Renal cortical epithelial cell (primary cell): Measurements from ENCODE around the gene ADAMTS17. TPM values are rescaled to one million over a fixed set of nuclear protein-coding genes. Genes with fewer than 3 reads are reported as not detected.

Experiments
- DNase-seq: peaks from one replicate; pipeline ENCODE4 v3.0.0-alpha.2; 2011; ENCODE audit warnings: low read depth
- total RNA-seq: library from RNA; depleted of rRNA; stranded (reverse); fragments of >200 nt; gene quantifications from 2 replicates; pipeline ENCODE4 v1.2.3, GENCODE V29; 2014

The ADAMTS17 gene
- total RNA-seq, 1 donor from 2014 or later, result 1.5 TPM

DNA sequence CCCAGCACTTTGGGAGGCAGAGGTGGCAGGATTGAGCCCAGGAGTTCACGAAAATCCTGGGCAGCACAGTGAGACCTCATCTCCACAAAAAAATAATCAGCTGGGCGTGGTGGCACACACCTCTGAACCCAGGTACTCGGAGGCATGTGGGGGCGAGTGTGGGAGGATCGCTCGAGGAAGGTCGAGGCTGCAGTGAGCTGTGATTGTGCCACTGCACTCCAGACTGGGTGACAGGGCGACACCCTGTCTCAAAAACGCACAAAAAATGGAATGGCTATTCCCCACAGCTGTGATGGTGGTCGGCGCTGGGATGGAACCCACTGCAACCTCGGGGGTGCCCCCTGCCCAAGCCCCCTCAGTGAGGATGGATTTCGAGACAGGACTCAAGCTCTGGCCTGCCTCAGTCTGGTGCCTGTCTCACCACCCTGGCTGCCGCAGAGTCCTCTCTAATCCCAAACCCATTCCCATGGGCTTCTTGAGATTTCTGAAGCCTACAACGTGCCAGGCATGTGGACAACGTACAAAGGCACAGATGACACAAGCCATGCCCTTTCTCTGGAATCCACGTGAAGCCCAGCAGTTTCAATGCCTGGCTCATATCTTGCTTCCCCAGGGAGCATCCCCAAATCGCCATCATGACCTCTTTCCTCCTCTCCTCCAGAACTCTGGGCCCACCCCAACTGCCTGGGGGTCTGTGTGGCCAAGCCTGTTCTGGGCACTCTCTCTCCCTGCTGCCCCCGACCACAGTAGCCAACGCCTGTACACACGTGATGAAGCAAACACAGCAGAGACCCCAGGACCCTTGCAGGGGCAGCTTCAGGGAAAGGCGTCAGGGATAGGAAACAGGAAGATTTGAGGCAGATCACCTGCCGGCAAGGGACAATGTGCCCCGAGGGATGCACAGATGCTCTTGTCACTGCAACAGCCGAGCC lies 32.4 kb downstream of the ADAMTS17 start:
- DNase-seq, result no peak

DNA sequence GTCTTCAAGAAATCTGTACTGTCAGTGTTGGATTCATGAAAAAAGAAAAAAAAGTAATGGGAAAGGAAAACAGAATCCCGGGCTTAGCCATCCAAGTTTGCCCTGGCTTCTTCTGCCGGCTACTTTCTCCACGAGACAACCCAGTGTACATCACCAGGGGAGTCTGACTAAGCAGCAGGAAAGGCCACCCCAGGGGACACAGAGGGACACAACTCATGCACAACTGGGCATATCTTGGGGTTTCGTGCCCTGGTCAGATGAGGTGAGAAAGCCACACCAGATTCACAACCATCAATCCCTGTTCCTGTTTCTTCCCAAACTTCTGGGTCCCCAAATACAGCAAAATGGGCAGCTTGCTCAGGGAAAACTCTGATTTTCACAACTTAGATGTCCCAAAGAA lies 33.2 kb downstream of the ADAMTS17 start:
- DNase-seq, result no peak

DNA sequence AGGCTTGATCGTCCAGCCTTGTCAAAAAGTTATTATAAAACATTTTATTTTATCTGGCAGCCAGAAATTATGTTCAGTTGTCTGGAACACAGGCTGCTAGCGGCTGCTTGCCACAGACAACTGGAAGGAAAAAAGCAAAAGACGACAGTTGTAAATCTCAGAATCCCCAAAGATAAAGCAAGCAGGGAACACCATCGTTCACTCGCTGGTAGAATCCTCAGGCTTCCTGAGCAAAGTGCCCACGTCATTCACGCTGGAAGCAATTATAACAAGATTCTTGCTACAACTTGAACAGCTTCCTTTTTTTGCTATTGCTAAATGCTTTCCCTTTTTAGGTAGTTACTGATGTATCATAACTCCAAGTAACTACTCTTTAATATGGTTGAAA lies 33.6 kb downstream of the ADAMTS17 start:
- no peak for DNase-seq

DNA sequence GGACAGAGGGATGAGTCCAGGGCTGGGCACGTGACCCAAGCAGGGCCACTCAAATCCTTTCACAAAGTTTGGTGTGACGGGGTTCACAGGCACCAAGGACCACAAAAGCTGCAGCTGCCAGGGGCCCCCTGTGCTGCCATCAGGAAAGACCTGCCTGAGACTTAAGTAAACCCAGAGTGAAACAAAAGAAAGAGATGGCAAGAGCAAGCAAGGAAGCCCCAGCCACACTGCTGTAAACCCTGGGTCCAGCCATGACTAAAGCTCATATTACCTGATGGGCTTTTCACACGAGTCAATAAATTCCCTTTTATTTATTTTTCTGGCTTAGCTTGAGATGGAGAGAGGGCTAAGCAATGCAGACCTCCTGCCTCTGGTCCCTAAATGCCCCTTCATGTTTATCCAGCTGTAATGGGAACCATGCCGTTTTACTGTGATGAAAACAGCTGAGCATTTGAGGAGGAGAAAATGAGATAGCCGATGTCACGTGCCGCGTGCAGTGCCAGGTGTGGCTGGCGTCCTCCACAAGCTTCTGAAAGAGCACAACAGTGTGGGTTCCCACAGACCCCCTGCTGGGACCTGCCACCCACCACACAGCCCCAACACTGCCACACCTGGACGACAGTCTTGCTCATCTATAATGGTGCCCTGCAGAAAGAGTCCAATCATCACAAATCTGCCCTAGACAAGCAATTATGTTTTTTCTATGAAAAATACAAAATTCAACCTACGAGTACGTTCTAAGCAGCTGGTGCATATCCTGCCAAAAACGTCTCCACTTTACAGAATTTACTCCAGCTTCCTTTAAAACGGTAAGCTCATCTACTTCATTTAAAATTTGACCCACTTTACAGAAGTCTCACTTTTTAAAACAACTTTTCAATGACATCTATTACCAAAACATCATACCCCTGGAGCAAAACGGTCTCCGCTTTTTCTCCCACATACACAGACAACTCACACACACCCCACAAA lies 34.2 kb downstream of the ADAMTS17 start:
- DNase-seq, result no peak

DNA sequence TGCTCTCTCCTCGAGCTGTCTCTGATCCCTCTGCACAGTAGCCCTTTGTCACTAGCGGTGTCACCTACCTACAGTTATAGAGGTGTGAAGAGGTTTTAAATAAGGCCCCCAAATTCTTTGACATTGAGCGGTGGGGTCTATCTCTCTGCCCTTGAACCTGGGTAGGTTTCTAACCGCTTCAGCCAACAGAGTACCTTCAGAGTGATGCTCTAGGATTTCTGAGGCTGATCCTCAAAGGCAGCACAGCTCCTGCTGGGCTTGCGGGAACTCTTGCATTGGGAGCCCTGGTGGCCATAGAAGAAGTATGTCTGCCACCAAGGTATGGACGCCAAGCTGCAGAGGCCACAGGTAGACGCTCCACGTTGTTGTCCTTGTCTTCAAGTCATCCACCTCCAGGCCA lies 35.7 kb downstream of the ADAMTS17 start:
- no peak for DNase-seq

DNA sequence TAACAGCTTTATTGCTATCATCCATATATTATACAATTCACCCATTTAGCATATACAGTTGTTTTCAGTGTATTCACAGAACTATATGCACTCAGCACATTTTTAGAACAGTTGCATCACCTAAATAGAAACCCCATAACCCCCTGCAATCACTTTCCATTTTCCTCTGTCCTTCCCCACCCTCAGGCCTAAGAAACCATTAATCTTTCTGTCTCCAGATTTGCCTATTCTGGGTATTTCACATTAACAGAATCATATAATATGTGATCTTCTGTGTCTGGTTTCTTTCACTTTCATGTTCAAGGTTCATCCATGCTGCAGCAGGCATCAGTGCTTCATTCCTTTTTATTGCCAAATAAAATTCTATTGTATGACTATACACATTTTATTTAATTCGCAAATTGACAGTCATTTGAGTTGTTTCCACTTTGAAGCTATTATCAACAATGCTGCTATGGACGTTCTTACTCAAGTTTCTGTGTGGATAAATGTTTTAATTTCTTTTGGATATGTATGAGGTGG lies 39.8 kb downstream of the ADAMTS17 start:
- DNase-seq, result no peak

DNA sequence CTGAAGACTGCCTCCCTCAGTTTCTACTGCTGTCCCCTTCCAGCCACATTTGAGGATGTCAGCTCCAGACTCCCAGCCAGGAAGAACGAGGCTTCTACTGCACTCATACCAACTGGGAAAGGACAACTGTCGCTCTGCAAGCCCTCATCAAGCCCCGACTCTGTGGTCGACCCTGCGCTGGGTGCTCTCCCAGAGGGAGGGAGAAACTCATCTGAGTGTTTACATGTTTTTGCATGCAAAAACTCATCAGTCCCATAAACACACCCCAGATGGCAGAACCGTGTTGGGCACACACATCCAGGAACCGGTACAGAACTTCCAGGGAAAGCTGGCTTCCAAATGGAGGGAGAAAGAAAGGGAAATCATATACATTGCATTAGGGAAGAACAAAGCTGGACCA lies 43.5 kb downstream of the ADAMTS17 start:
- no peak for DNase-seq

DNA sequence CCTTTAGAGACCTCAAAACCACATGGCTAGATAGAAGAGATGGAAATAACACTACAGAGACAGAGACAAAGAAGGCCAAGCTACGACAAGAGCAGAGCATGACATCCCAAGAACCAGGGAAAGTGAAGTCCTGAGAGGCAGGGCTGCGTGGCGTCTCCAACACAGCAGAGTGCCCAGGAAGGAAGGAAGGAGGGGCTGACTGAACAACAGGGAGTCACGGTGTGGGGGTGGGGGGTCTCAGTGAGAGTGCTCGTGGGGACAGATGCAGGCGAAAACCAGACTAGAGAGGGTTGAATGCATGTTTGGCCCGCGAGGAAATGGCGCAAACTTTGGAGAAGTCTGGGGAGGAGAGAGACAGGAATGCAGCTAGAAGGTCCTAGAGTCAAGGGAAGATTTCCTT lies 44.0 kb downstream of the ADAMTS17 start:
- no peak for DNase-seq

DNA sequence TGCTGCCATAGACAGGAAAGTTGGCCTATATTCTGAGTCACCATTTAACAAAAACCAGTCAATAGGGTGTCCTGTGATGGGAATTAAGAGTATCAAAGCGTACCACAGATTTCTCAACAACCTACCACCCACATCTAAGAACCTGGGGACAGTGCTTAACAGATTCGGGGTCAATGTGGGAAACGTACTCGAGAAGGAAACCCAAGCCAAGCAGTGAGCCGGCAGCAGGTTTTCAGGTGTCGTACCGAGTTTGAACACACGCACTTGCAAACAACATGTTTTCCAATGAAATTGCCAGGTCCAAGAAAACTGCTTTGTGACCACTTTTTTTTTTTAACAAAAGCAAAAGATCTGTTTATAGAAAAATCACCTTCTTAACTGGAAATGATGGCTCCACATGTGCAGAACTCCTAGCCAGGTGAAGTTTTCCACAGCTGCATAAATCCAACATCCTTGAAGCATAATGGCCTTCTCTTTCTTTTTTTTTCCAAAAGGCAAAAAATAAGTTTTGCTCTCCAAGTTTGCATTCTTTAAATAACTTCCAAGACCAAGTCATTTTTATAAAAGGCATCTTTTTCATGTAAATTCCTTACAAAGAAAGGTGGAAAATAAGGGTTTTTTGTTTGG lies 45.7 kb downstream of the ADAMTS17 start:
- no peak for DNase-seq

DNA sequence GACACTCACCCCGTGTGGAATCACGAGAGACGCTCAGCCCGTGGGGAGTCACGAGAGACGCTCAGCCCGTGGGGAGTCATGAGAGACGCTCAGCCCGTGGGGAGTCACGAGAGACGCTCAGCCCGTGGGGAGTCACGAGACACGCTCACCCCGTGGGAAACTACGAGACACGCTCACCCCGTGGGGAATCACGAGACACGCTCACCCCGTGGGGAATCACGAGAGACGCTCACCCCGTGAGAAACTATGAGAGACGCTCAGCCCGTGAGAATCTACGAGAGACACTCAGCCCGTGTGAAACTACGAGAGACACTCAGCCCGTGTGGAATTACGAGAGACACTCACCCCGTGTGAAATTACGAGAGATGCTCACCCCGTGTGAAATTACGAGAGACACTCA lies 49.8 kb downstream of the ADAMTS17 start:
- DNase-seq, result no peak

DNA sequence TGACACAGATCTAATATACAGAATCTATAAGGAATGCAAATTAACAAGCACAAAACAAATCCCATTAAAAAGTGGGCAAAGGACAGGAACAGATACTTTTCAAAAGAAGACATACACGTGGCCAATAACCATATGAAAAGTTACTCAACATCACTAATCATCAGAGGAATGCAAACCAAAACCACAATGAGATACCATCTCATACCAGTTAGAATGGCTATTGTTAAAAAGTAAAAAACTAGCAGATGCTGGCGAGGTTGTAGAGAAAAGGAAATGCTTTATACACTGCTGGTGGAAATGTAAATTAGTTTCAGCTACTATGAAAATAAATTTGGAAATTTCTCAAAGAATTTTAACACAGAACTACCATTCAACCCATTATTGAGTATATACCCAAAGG lies 50.7 kb downstream of the ADAMTS17 start:
- peak; percentile 51 for DNase-seq

DNA sequence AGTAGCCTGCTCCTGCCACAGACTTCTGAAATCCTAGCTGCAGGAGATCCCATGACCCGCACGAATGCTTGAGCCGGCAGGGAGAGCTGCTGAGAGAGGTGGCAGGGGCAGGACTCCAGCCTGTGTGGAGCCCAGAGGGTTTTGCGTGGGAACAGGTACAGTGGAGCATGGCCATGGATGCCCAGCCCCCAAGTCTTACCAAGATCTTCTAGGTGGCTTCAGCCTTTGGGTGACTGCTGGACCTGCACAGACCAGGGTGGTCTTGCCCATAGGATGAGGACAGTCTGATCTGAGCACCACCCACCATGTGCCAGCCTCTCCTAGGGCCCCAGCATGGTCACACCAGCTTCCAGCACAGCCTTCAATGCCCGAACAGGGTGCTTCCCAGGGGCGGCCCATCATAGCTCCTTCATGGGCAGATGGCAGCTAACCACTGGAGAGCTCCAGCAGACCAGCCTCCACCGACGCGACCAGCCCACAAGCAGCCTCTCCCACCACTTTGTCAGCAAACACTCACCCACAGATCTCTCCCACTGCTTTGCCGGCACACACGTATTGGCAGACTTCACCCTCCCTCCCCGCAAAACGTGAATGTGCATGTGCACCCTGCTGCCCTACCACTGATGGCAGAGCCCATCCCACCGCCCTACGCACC lies 56.0 kb downstream of the ADAMTS17 start:
- DNase-seq, result no peak

DNA sequence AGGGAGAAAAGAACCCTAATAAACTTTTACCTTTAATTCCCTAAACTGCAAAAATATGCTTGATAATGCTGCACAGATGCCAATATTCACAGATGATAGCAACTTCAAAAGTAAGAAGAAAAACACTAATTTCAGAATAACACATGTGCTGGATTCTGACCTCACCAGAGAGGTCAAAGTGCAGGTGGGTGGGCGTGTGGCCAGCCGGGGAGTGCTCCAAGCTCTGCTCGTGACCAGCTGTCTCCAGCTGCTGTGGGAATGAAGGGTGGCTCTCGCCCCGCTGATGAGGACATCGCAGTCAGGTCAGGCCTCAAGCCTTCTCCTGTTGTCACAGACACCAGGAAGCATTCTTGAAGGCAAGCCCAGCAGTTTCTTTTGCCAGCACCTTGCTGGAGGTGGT lies 57.1 kb downstream of the ADAMTS17 start:
- DNase-seq, result no peak

DNA sequence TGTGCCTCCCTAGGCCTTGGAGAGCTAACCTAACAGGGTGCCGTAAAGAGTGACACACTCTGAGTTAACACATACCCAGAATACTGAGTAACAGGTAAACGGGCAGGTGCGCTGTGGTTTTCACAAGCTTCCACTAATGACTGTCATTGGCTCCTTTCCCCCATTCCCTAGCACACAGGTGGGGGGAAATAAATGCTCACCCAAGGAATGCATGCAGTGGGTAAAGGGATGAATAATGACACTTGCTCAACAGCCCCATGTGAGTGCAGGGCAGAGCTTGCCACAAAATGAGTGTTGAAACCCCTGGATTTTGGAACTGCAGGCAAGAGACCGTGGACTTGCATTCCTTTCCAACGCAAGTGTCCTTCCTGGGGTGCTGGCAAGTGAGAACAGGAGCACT lies 57.6 kb downstream of the ADAMTS17 start:
- DNase-seq, result peak; percentile 20

DNA sequence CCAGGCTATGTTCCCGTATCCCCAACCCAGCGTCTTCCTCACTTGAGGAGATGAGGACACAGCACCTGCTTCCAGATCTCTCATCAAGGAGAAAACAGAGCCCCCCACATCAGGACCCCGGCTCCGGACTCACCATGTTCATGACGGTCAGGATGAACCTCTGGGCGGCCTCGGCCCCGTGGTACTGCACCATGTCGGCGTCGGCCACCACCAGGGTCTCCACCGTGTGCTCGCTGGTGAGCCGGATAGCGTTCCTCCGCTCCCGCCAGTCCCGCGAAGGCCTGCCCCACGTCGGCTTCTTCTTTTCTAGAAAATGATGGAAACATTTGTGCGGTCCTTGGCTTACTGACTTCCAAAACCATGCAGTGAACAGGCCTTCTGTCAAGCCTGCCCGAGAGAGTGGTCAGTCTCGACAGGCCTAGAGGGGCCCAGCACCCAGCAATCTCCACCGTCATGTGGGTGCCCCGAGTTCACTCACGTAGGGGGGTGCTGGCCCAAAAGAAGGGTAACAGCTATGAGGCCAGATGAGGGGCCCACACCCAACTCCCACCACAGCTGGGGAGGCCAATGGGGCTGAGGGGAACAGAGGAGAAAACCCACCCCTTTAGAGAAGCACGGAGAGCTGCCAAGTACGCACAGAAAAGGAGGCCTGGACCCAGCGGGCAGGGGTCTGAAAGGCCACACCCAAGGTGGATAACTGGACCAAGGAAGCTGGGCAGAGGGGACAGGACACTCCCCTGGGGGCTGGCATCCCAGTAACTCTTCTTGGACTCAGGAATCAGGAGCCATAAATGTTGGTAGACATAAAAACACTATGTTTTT lies 60.5 kb downstream of the ADAMTS17 start:
- no peak for DNase-seq

DNA sequence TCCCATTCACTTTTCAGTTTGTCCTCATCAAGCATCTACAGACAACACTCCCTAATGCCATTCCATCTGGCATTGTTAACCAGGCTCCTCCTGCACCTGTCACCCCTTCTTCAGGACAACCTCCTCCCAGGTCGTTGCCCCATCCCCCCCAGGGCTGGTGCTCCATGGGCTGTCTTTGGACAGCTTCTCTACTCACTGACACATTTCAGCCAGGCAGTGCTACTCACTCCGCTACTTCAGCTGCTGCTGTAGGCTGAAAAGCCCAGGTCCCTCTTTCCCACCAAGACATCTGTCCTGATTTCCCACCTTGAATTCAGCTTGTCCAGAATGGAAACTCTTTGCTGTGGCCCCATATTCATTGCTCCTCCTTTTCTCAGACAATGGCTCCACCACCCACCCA lies 61.9 kb downstream of the ADAMTS17 start:
- no peak for DNase-seq

DNA sequence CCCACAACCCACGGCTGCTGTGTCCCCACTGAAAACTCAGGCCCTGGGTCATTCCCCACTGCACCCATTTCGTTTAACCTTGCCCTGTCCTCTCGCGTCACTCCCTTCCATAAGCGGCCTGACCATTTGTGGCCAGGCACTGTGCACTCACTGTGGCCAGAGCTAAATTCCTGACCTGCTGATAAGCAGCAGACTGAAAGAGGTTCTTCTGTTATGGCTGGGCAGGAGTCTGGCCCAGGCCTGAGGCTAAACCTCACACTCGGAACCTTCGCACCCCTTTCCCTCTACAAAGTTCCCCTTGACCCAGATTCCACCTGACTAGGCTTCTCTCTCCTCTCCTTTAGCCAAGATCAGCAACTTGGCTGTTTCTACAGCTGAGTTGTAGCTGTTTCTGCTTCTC lies 62.3 kb downstream of the ADAMTS17 start:
- no peak for DNase-seq

DNA sequence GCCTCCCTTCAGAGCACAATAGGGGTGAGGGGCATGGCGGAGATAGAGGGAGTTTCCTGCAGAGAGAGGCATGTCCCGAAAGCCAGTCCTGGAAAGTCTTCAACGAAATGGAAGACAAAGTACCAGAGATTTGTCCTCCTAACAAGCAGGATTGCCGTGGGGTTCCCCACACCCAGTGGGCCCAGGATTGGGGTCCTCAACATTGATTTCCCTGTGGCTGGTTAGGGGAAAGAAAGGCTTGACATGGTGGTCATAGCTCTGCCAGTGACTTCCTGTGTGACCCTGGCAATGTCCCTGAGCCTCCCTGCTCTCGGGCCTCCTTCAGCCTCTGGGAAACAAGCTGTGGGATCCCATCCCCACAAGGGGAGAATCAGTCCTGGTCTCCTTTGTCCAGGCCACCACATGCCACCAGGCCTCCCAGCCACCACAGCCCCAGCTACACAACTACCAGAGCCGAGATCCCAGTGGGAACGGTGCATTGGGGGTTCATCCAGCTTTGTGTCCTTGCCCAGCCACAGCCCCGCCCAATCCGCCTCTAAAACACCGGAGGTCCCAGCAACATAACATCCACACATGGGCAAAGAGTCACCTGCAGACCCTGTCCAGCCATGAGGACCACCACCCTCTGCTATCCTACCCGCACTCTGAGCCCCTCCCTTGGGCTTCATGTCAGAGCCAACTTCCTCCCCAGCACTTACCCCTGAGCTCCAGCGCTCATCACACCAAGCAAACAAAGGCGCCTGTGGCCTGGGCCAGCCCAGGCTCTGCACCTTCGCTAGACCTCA lies 63.0 kb downstream of the ADAMTS17 start:
- no peak for DNase-seq

DNA sequence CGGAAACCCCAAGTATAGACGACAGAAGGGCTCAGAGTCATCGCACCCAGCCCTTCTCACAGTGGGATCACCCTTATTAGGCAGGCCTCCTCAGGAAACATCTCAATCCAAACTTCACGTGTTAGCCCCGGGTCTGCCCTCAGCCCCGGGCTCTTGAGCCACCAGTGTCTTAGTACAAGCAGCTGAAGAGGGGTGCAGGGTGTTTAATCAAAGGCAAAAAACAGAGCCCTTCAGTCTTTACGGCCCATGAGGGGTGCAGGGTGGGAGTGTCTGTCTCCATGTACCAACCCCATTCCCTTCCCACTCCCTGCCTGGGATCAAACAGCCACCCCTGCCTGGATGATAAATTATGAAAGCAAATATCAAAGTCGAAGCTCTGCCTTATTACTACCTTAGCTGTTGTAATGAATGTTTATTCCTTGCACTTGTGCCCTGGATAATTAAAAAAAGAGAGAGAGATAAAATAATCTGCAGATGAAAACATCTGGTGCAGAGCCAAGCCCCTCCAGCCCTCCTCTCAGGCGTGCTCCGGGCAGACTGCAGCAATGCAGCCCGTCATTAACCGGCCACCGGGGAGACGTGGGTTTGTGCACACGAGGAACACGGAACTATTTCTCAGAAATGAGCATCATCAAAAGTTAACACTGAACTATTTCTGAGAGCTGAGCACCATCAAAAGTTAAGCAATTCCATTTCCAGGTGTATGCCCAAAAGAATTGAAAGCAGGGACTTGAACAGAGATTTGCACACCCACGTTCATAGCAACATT lies 64.5 kb downstream of the ADAMTS17 start:
- no peak for DNase-seq
